Measurements from ENCODE around the gene GNG14.
"Not testable (repeated sequence)": the region's sequence is repeated elsewhere in the genome, so short reads cannot be mapped to it uniquely, and the experiment has no call there.

The GNG14 gene

DNA sequence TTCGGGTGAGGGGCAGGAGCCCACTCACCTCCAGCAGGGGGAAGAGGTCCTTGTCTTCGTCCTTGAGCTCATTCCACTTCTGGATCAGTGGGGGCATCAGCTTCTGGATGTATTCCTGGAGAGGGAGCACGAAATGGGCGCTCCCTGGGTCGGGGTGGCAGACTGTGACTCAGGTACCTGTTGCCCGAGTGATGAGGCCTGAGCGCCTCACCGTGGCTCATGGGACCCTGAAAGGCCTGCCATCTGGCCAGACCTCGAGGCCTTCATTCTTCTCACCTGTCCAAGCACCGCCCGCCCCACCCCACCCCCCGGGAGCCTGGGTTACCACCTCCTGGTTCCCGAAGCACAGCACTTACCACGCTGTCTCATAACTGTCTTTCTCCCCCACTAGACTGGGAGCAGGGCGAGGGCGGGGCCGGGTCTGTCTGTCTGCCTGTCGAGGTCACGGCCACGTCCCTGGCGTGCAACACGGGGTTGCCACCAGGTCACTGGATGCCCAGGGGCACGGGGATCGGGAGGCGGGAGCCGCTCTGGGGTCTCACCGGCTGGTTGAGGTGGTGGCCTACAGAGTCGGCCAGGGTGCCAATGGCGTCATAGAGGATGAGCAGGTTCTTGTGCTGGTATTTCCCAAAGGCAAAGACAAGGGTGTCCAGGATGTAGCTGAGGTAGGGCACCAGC, 18.0 kb downstream of the GNG14 start:
- TF ChIP-seq, protein P1, sequence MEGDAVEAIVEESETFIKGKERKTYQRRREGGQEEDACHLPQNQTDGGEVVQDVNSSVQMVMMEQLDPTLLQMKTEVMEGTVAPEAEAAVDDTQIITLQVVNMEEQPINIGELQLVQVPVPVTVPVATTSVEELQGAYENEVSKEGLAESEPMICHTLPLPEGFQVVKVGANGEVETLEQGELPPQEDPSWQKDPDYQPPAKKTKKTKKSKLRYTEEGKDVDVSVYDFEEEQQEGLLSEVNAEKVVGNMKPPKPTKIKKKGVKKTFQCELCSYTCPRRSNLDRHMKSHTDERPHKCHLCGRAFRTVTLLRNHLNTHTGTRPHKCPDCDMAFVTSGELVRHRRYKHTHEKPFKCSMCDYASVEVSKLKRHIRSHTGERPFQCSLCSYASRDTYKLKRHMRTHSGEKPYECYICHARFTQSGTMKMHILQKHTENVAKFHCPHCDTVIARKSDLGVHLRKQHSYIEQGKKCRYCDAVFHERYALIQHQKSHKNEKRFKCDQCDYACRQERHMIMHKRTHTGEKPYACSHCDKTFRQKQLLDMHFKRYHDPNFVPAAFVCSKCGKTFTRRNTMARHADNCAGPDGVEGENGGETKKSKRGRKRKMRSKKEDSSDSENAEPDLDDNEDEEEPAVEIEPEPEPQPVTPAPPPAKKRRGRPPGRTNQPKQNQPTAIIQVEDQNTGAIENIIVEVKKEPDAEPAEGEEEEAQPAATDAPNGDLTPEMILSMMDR (IDR thresholded peaks at IDR 0.05; ENCODE audit: insufficient read depth, low read depth, low read length, missing control alignments) = no peak
- no peak overlapping the region for H3K4me3 ChIP-seq (ENCODE audit: low read length)
- DNase-seq (ENCODE audit: low read depth) = no peak

DNA sequence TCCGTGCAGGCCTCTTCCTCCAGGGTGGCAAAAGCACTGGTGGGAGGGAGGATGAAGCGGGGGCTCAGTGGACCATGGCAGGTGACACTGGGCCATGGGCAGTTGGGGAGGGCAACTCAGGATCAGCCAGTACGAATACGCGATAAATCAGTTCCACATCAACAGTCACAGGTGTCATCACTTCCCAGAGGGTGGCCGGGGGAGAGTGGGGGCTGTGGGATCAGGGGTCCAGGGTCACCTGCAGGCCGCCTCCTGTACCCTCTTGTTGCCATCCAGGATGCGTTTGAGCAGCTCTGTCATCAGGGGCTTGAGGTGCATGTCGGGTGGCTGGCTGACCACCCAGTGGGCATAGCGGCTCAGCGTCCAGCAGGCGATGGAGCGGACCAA, 18.5 kb downstream of the GNG14 start:
- TF ChIP-seq, protein P1 (IDR thresholded peaks at IDR 0.05; ENCODE audit: insufficient read depth, low read depth, low read length, missing control alignments) = no peak
- no peak for DNase-seq (ENCODE audit: low read depth)
- H3K4me3 ChIP-seq (ENCODE audit: low read length) = no peak overlapping the region

DNA sequence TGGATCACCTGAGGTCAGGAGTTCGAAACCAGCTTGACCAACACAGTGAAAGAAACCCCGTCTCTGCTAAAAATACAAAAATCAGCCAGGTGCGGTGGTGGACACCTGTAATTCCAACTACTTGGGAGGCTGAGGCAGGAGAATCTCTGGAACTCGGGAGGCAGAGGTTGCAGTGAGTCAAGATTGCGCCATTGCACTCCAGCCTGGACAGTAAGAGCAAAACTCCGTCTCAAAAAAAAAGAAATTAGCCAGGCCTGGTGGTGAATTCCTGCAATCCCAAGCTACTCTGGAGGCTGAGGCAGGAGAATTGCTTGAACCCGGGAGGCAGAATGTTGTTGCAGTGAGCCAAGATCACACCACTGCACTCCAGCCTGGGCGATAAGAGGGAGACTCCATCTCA, 20.8 kb downstream of the GNG14 start:
- no peak overlapping the region for H3K4me3 ChIP-seq (ENCODE audit: low read length)
- TF ChIP-seq, protein P1 (IDR thresholded peaks at IDR 0.05; ENCODE audit: insufficient read depth, low read depth, low read length, missing control alignments) = no peak
- DNase-seq (ENCODE audit: low read depth) = no peak

DNA sequence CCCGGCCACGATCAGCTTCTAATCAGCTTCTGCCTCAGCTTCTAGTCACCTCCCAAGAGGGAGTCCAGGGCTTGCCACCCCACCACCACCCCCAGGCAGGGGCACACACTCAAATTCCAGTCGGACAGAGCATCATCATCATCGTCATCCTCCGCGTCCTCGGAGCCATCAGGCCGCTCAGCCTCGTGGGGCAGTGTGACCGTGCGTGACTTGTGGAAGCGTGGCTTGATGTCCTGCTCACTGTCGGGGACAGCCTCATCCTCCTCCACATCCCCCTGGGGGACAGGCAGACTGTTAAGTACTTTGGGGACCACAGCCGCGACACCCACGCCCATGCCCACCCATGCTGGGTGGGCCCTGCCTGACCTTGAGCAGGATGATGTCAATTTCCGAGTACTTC, 23.4 kb downstream of the GNG14 start:
- TF ChIP-seq, protein P1 (IDR thresholded peaks at IDR 0.05; ENCODE audit: insufficient read depth, low read depth, low read length, missing control alignments) = no peak
- DNase-seq (ENCODE audit: low read depth) = no peak
- H3K4me3 ChIP-seq (ENCODE audit: low read length) = no peak overlapping the region

DNA sequence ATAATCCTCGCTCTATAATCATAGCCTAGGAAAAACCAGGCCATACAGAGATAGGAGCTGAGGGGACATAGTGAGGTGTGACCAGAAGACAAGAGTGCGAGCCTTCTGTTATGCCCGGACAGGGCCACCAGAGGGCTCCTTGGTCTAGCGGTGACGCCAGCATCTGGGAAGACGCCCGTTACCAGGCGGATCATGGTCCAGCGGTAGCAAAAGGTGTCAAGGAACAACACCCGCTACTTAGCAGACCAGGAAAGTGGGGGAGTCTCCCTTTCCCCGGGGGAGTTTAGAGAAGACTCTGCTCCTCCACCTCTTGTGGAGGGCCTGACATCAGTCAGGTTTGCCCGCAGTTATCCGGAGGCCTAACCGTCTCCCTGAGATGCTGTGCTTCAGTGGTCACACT, 24.3 kb downstream of the GNG14 start:
- not testable (repeated sequence) for H3K4me3 ChIP-seq (ENCODE audit: low read length); DNase-seq (ENCODE audit: low read depth)

DNA sequence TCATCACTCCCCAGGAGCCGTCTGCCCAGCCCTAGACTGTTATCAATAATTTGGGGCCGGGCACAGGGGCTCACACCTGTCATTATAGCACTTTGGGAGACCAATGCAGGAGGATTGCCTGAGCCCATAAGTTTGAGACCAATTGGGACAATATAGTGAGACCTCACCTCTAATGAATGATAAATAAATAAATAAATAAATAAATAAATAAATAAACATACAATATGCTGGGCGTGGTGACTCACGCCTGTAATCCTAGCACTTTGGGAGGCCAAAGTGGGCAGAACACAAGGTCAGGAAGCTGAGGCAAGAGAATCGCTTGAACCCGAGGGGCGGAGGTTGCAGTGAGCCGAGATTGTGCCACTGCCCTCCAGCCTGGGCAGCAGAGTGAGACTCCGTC, 25.5 kb downstream of the GNG14 start:
- DNase-seq (ENCODE audit: low read depth); H3K4me3 ChIP-seq (ENCODE audit: low read length): not testable (repeated sequence)

DNA sequence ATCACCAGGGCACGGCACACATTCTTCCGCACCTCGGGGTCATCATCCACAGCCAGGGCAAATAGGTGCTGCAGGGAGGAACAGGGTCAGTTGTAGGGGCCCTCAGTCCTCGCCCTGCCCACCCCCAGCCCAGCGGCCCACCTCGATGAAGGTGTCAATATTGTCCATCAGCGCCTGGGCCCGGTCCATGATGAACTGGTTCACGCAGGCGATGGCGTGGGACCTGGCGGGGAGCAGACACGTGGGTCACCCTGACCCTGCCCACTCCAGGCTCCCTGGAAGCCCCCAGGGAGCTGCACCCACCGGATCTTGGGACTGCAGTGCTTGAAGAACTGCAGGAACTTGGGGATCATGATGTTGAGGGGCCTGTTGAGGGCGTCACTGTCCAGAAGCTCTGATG, 27.3 kb downstream of the GNG14 start:
- TF ChIP-seq, protein P1 (IDR thresholded peaks at IDR 0.05; ENCODE audit: insufficient read depth, low read depth, low read length, missing control alignments) = no peak
- H3K4me3 ChIP-seq (ENCODE audit: low read length) = no peak overlapping the region
- no peak for DNase-seq (ENCODE audit: low read depth)

DNA sequence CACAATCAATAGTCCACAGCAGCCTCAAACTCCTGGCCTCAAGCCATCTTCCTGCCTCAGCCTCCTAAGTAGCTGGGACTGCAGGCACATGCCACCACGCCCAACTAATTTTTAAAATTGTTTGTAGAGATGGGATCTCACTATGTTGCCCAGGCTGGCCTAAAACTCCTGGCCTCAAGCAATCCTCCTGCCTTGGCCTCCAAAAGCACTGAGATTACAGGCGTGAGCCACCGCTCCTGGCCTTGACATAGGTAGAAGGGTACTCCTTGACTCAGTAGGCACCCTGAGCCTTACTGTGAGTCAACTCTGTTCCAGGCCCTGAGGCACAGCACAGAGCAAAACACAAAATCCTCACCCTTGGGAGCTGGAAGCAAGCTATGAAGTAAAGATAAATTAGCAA, 28.1 kb downstream of the GNG14 start:
- no peak overlapping the region for H3K4me3 ChIP-seq (ENCODE audit: low read length)
- TF ChIP-seq, protein P1 (IDR thresholded peaks at IDR 0.05; ENCODE audit: insufficient read depth, low read depth, low read length, missing control alignments) = no peak
- DNase-seq (ENCODE audit: low read depth) = no peak
